HL-60 (cell line): ENCODE data around the gene WLS.

Experiments
- CTCF ChIP-seq: IDR thresholded peaks from one replicate; pipeline ENCODE4 v1.5.1; 2011; ENCODE audit warnings: low read length, control low read depth, inconsistent platforms; ENCODE audit not compliant: insufficient read depth
- GABPA ChIP-seq: IDR thresholded peaks from 2 replicates; pipeline ENCODE4 v1.6.1; 2012; ENCODE audit warnings: low read depth
- POLR2AphosphoS5 ChIP-seq: IDR thresholded peaks from 2 replicates; pipeline ENCODE4 v1.6.1; 2012; ENCODE audit warnings: low read depth
- REST ChIP-seq: IDR thresholded peaks from 2 replicates; pipeline ENCODE4 v1.6.1; 2012; ENCODE audit warnings: low read depth; ENCODE audit not compliant: insufficient replicate concordance
- SPI1 ChIP-seq: IDR thresholded peaks from 2 replicates; pipeline ENCODE4 v1.6.1; 2012; ENCODE audit warnings: low read depth, mild to moderate bottlenecking, borderline replicate concordance

GRCh38 chr1:68121536-68121935, 110.8 kb downstream of the WLS start:
- TF ChIP-seq CTCF (no peak), REST (no peak), POLR2AphosphoS5 (no peak), GABPA (no peak), SPI1 (no peak)
